ENCODE measurements around the gene ENTREP3.
"Not testable (repeated sequence)": the region's sequence is repeated elsewhere in the genome, so short reads cannot be mapped to it uniquely, and the experiment has no call there.

The ENTREP3 gene

GRCh38 chr1:155250633-155251449, 4.4 kb downstream of the ENTREP3 start:
- peak; percentile 99 for DNase-seq

- no peak for DNase-seq
Observed at GRCh38 chr1:155250246-155250632, 5.0 kb downstream of the ENTREP3 start.

- no peak for DNase-seq
Observed at GRCh38 chr1:155247667-155248553, 7.4 kb downstream of the ENTREP3 start.

GRCh38 chr1:155246796-155247195, 8.5 kb downstream of the ENTREP3 start:
- DNase-seq, result not testable (repeated sequence)

GRCh38 chr1:155245163-155245524, 10.1 kb downstream of the ENTREP3 start:
- no peak for DNase-seq

- DNase-seq, result peak; percentile 96
Observed at GRCh38 chr1:155244368-155245162, 10.7 kb downstream of the ENTREP3 start.

GRCh38 chr1:155242805-155243358, 12.4 kb downstream of the ENTREP3 start:
- no peak for DNase-seq

- no peak for DNase-seq
Observed at GRCh38 chr1:155241841-155242264, 13.4 kb downstream of the ENTREP3 start.

GRCh38 chr1:155241069-155241679, 14.1 kb downstream of the ENTREP3 start:
- peak; percentile 87 for DNase-seq

GRCh38 chr1:155236451-155236850, 18.8 kb downstream of the ENTREP3 start:
- DNase-seq, result no peak

GRCh38 chr1:155235375-155235774, 19.9 kb downstream of the ENTREP3 start:
- not testable (repeated sequence) for DNase-seq

GRCh38 chr1:155233502-155233901, 21.8 kb downstream of the ENTREP3 start:
- DNase-seq, result not testable (repeated sequence)

GRCh38 chr1:155232001-155232978, 23.0 kb downstream of the ENTREP3 start:
- not testable (repeated sequence) for DNase-seq

- not testable (repeated sequence) for DNase-seq
Observed at GRCh38 chr1:155231302-155231701, 24.0 kb downstream of the ENTREP3 start.

- DNase-seq, result no peak
Observed at GRCh38 chr1:155228096-155228427, 27.2 kb downstream of the ENTREP3 start.

GRCh38 chr1:155227261-155228095, 27.8 kb downstream of the ENTREP3 start:
- DNase-seq, result peak; percentile 99

GRCh38 chr1:155226910-155227260, 28.4 kb downstream of the ENTREP3 start:
- no peak for DNase-seq

GRCh38 chr1:155226188-155226909, 28.9 kb downstream of the ENTREP3 start:
- peak; percentile 92 for DNase-seq

- DNase-seq, result not testable (repeated sequence)
Observed at GRCh38 chr1:155225404-155225759, 29.9 kb downstream of the ENTREP3 start.

GRCh38 chr1:155223047-155223446, 32.2 kb downstream of the ENTREP3 start:
- DNase-seq, result no peak

All from activated effector memory CD4-positive, alpha-beta T cell treated with anti-CD3 and anti-CD28 coated beads, Interleukin-2, amount 50 U/mL, for 16 hours (primary cell).